Natural killer cell treated with Interleukin-12 subunit alpha and Interleukin-12 subunit beta and Interleukin-15 and Interleukin-18, amount 100 ng/mL, for 72 hours (primary cell): ENCODE data around the gene KCTD7. TPM values are rescaled to one million over a fixed set of nuclear protein-coding genes. Genes with fewer than 3 reads are reported as not detected.
"Not testable (repeated sequence)": the region's sequence is repeated elsewhere in the genome, so short reads cannot be mapped to it uniquely, and the experiment has no call there.

Experiments
- ATAC-seq, 2 donors: fragments of 150-1000 bp; cut with Tn5 transposase in 1 of 2; sonication (Bioruptor Pico), chemical (Tn5 transposase) in 1 of 2; 2 replicates each; pipeline ENCODE4 v1.10.0; 2021
- DNase-seq: peaks from one replicate; pipeline ENCODE4 v3.0.0; 2022; ENCODE audit warnings: low spot score
- H3K27ac Mint-ChIP-seq, 2 donors: 1 replicate in 1 of 2; 2 replicates in 1 of 2; pipeline ENCODE4 v1.8.0; 2022; ENCODE audit warnings: mixed read lengths in 2 of 2, mild to moderate bottlenecking in 1 of 2, moderate library complexity in 1 of 2
- H3K27me3 Mint-ChIP-seq, 2 donors: 1 replicate in 1 of 2; 2 replicates in 1 of 2; pipeline ENCODE4 v1.8.0; 2022; ENCODE audit warnings: mixed read lengths in 2 of 2
- H3K36me3 Mint-ChIP-seq: one replicate; pipeline ENCODE4 v1.8.0; 2022; ENCODE audit warnings: mixed read lengths
- H3K4me1 Mint-ChIP-seq, 2 donors: 1 replicate in 1 of 2; 2 replicates in 1 of 2; pipeline ENCODE4 v1.8.0; 2022; ENCODE audit warnings: low read depth in 2 of 2, mixed read lengths in 2 of 2, mild to moderate bottlenecking in 1 of 2
- H3K4me3 Mint-ChIP-seq: one replicate; pipeline ENCODE4 v1.8.0; 2022; ENCODE audit warnings: mixed read lengths
- H3K9me3 Mint-ChIP-seq: 2 replicates; pipeline ENCODE4 v1.8.0; 2022; ENCODE audit warnings: mixed read lengths
- total RNA-seq, 2 donors: library from RNA; stranded (reverse); gene quantifications; one replicate each; pipeline ENCODE4 v1.2.3, GENCODE V29; 2022

Gene KCTD7
- total RNA-seq, 2 donors from 2014 or later: 10.4 to 14.8 TPM

- Mint-ChIP-seq H3K36me3 (peaks cover 3% of the 10 kb centered on the region), H3K27me3 (no peaks in the 10 kb centered on the region), H3K9me3 (no peaks in the 10 kb centered on the region), H3K4me1 (peaks cover 39 to 48% of the 10 kb centered on the region in 2 donors), H3K4me3 (peak overlapping the region; percentile 81), H3K27ac (peak overlapping the region; percentile 56 to 80)
- no peak for DNase-seq
- peak; percentile 14 to 41 for ATAC-seq
Measured at GRCh38 chr7:66629222-66630062, 761 bp downstream of the KCTD7 start.

GRCh38 chr7:66630531-66630930, 1.9 kb downstream of the KCTD7 start:
- no peak for DNase-seq
- Mint-ChIP-seq H3K4me3 (peak overlapping the region; percentile 81), H3K27ac (peak overlapping the region; percentile 56 to 80), H3K9me3 (no peaks in the 10 kb centered on the region), H3K27me3 (no peaks in the 10 kb centered on the region), H3K36me3 (peaks cover 5% of the 10 kb centered on the region), H3K4me1 (peaks cover 41 to 50% of the 10 kb centered on the region in 2 donors)
- ATAC-seq: no peak

- Mint-ChIP-seq H3K4me1 (peaks cover 41 to 56% of the 10 kb centered on the region in 2 donors), H3K36me3 (peaks cover 5% of the 10 kb centered on the region), H3K27me3 (no peaks in the 10 kb centered on the region), H3K27ac (peak overlapping the region; percentile 56 to 80), H3K9me3 (no peaks in the 10 kb centered on the region), H3K4me3 (peak overlapping the region; percentile 81)
- no peak for ATAC-seq
- no peak for DNase-seq
Measured at GRCh38 chr7:66631471-66631870, 2.8 kb downstream of the KCTD7 start.

GRCh38 chr7:66634816-66635215, 6.1 kb downstream of the KCTD7 start:
- no peaks in the 10 kb centered on the region for H3K9me3 Mint-ChIP-seq
- H3K27ac Mint-ChIP-seq: peak overlapping the region; percentile 28 to 70
- H3K4me1 Mint-ChIP-seq: peaks cover 32 to 46% of the 10 kb centered on the region in 2 donors
- DNase-seq (no peak), ATAC-seq (no peak)
- peak overlapping the region; percentile 30 for H3K4me3 Mint-ChIP-seq
- H3K36me3 Mint-ChIP-seq: peaks cover 8% of the 10 kb centered on the region
- no peaks in the 10 kb centered on the region for H3K27me3 Mint-ChIP-seq

GRCh38 chr7:66635322-66635981, 6.8 kb downstream of the KCTD7 start:
- not testable (repeated sequence) for H3K9me3 Mint-ChIP-seq, H3K27me3 Mint-ChIP-seq, DNase-seq
- Mint-ChIP-seq H3K4me1 (peaks cover 26 to 46% of the 10 kb centered on the region in 2 donors), H3K27ac (peak overlapping the region in 1 of 2 donors; percentile 71), H3K36me3 (peaks cover 14% of the 10 kb centered on the region), H3K4me3 (peak overlapping the region; percentile 62)
- ATAC-seq: peak in 1 of 2 donors; percentile 21

GRCh38 chr7:66635982-66636546, 7.4 kb downstream of the KCTD7 start:
- Mint-ChIP-seq H3K4me3 (peak overlapping the region; percentile 62), H3K27ac (peak overlapping the region in 1 of 2 donors; percentile 71), H3K36me3 (peaks cover 15% of the 10 kb centered on the region), H3K4me1 (peaks cover 20 to 40% of the 10 kb centered on the region in 2 donors)
- DNase-seq, H3K27me3 Mint-ChIP-seq, H3K9me3 Mint-ChIP-seq: not testable (repeated sequence)
- ATAC-seq: peak; percentile 71 to 94

- Mint-ChIP-seq H3K9me3 (no peaks in the 10 kb centered on the region), H3K27me3 (no peaks in the 10 kb centered on the region), H3K4me3 (no peak overlapping the region), H3K36me3 (peaks cover 16% of the 10 kb centered on the region), H3K4me1 (peaks cover 8 to 19% of the 10 kb centered on the region in 2 donors), H3K27ac (no peak overlapping the region)
- no peak for ATAC-seq
- DNase-seq: no peak
Measured at GRCh38 chr7:66638309-66639099, 9.8 kb downstream of the KCTD7 start.

GRCh38 chr7:66639773-66640172, 11.1 kb downstream of the KCTD7 start:
- Mint-ChIP-seq H3K4me1 (peaks cover 4 to 13% of the 10 kb centered on the region in 2 donors), H3K9me3 (no peaks in the 10 kb centered on the region), H3K4me3 (no peak overlapping the region), H3K27ac (no peak overlapping the region), H3K27me3 (no peaks in the 10 kb centered on the region), H3K36me3 (peaks cover 18% of the 10 kb centered on the region)
- ATAC-seq (no peak), DNase-seq (no peak)

GRCh38 chr7:66640802-66641525, 12.3 kb downstream of the KCTD7 start:
- DNase-seq (no peak), ATAC-seq (no peak)
- peaks cover 18% of the 10 kb centered on the region for H3K36me3 Mint-ChIP-seq
- peaks cover 4 to 11% of the 10 kb centered on the region in 2 donors for H3K4me1 Mint-ChIP-seq
- no peak overlapping the region for H3K4me3 Mint-ChIP-seq
- no peaks in the 10 kb centered on the region for H3K27me3 Mint-ChIP-seq
- no peak overlapping the region for H3K27ac Mint-ChIP-seq
- no peaks in the 10 kb centered on the region for H3K9me3 Mint-ChIP-seq

GRCh38 chr7:66641526-66641871, 12.8 kb downstream of the KCTD7 start:
- H3K4me3 Mint-ChIP-seq: no peak overlapping the region
- DNase-seq (no peak), ATAC-seq (no peak)
- H3K4me1 Mint-ChIP-seq: peaks cover 4 to 8% of the 10 kb centered on the region in 2 donors
- peaks cover 18% of the 10 kb centered on the region for H3K36me3 Mint-ChIP-seq
- no peaks in the 10 kb centered on the region for H3K9me3 Mint-ChIP-seq
- H3K27me3 Mint-ChIP-seq: no peaks in the 10 kb centered on the region
- H3K27ac Mint-ChIP-seq: no peak overlapping the region

- ATAC-seq (no peak), DNase-seq (no peak)
- Mint-ChIP-seq H3K36me3 (peaks cover 18% of the 10 kb centered on the region), H3K4me1 (peaks cover 4 to 8% of the 10 kb centered on the region in 2 donors), H3K4me3 (no peak overlapping the region), H3K27me3 (no peaks in the 10 kb centered on the region), H3K27ac (peak overlapping the region; percentile 35 to 52), H3K9me3 (no peaks in the 10 kb centered on the region)
Measured at GRCh38 chr7:66642186-66642585, 13.5 kb downstream of the KCTD7 start.

GRCh38 chr7:66642932-66643331, 14.3 kb downstream of the KCTD7 start:
- Mint-ChIP-seq H3K4me3 (no peak overlapping the region), H3K4me1 (peaks cover 4 to 8% of the 10 kb centered on the region in 2 donors), H3K9me3 (no peaks in the 10 kb centered on the region), H3K27me3 (no peaks in the 10 kb centered on the region), H3K36me3 (peaks cover 18% of the 10 kb centered on the region), H3K27ac (peak overlapping the region; percentile 35 to 52)
- DNase-seq (no peak), ATAC-seq (no peak)

- H3K4me1 Mint-ChIP-seq: peaks cover 4 to 8% of the 10 kb centered on the region in 2 donors
- peak overlapping the region; percentile 22 to 54 for H3K27ac Mint-ChIP-seq
- no peak overlapping the region for H3K4me3 Mint-ChIP-seq
- ATAC-seq (no peak), DNase-seq (no peak)
- peaks cover 18% of the 10 kb centered on the region for H3K36me3 Mint-ChIP-seq
- H3K27me3 Mint-ChIP-seq: no peaks in the 10 kb centered on the region
- H3K9me3 Mint-ChIP-seq: no peaks in the 10 kb centered on the region
Measured at GRCh38 chr7:66643395-66643794, 14.7 kb downstream of the KCTD7 start.
